Cardiac muscle cell (in vitro differentiated cells and primary cell): ENCODE measurements around the gene NES. TPM values are rescaled to one million over a fixed set of nuclear protein-coding genes. Genes with fewer than 3 reads are reported as not detected.

Source experiments
- DNase-seq, 2 donors: peaks; one replicate each; pipeline versions ENCODE4 v3.0.0 to v3.0.0-alpha.2; 2010 to 2017; ENCODE audit warnings: low read depth in 1 of 2, low spot score in 1 of 2
- H3K27ac ChIP-seq: fragments of 200-600 bp; sonication (generic); 2 replicates; pipeline ENCODE4 v1.5.1; 2016
- H3K27me3 ChIP-seq: fragments of 200-600 bp; sonication (generic); 2 replicates; pipeline ENCODE4 v1.6.0; 2016; ENCODE audit warnings: control low read depth
- H3K36me3 ChIP-seq: fragments of 200-600 bp; sonication (generic); 2 replicates; pipeline ENCODE4 v1.5.1; 2016; ENCODE audit warnings: control low read depth
- H3K4me1 ChIP-seq: fragments of 200-600 bp; sonication (generic); 2 replicates; pipeline ENCODE4 v1.8.1; 2017; ENCODE audit warnings: low read depth, mild to moderate bottlenecking, mixed run types
- H3K4me3 ChIP-seq: fragments of 200-600 bp; sonication (generic); 2 replicates; pipeline ENCODE4 v1.5.1; 2016; ENCODE audit warnings: mild to moderate bottlenecking
- H3K9me3 ChIP-seq: fragments of 200-600 bp; sonication (generic); 2 replicates; pipeline ENCODE4 v1.5.1; 2017; ENCODE audit warnings: low read depth, mild to moderate bottlenecking, control low read depth
- CTCF ChIP-seq: IDR thresholded peaks from 2 replicates; pipeline ENCODE4 v1.5.1; 2012; ENCODE audit warnings: low read depth, mild to moderate bottlenecking, low read length
- polyA plus RNA-seq: library from polyadenylated mRNA; unstranded; fragments of >200 nt; fragmentation: Nextera tagmentation; extraction: Ambion mirVana; gene quantifications from 2 replicates; pipeline ENCODE4 v1.2.1, GENCODE V29; 2016
- total RNA-seq: library from RNA; depleted of rRNA; stranded (reverse); fragments of >200 nt; gene quantifications from 2 replicates; pipeline ENCODE4 v1.2.3, GENCODE V29; 2016

The NES gene
- total and polyA plus RNA-seq, 2 experiments from 2014 or later: 86.5 to 391 TPM

- H3K9me3 ChIP-seq: no peaks in the 10 kb centered on the region
- no peak for DNase-seq
- H3K4me1 ChIP-seq: peaks cover 50% of the 10 kb centered on the region
- H3K36me3 ChIP-seq: no peaks in the 10 kb centered on the region
- no peak for TF ChIP-seq CTCF
- H3K27me3 ChIP-seq: no peaks in the 10 kb centered on the region
- H3K4me3 ChIP-seq: no peak overlapping the region
- H3K27ac ChIP-seq: peak overlapping the region; percentile 89
Observed at GRCh38 chr1:156691191-156691590, 14.0 kb upstream of the NES start.

- Histone ChIP-seq H3K27ac (peak overlapping the region; percentile 89), H3K36me3 (no peaks in the 10 kb centered on the region), H3K9me3 (no peaks in the 10 kb centered on the region), H3K4me1 (peaks cover 50% of the 10 kb centered on the region), H3K27me3 (no peaks in the 10 kb centered on the region), H3K4me3 (no peak overlapping the region)
- no peak for DNase-seq
- no peak for TF ChIP-seq CTCF
Observed at GRCh38 chr1:156690675-156691036, 13.4 kb upstream of the NES start.

- Histone ChIP-seq H3K27me3 (no peaks in the 10 kb centered on the region), H3K4me1 (peaks cover 50% of the 10 kb centered on the region), H3K9me3 (no peaks in the 10 kb centered on the region), H3K27ac (peak overlapping the region; percentile 89), H3K36me3 (no peaks in the 10 kb centered on the region), H3K4me3 (peak overlapping the region; percentile 24)
- no peak for TF ChIP-seq CTCF
- peak; percentile 53 to 68 for DNase-seq
Observed at GRCh38 chr1:156689953-156690674, 12.9 kb upstream of the NES start.

GRCh38 chr1:156689035-156689952 is 12.1 kb upstream of the NES start:
- Histone ChIP-seq H3K36me3 (no peaks in the 10 kb centered on the region), H3K9me3 (no peaks in the 10 kb centered on the region), H3K4me1 (peaks cover 45% of the 10 kb centered on the region), H3K27ac (peak overlapping the region; percentile 89), H3K27me3 (no peaks in the 10 kb centered on the region), H3K4me3 (peak overlapping the region; percentile 24)
- TF ChIP-seq CTCF: peak; percentile 92
- DNase-seq: peak; percentile 91 to 93

GRCh38 chr1:156684227-156684782 is 7.1 kb upstream of the NES start:
- H3K27me3 ChIP-seq: no peaks in the 10 kb centered on the region
- H3K36me3 ChIP-seq: no peaks in the 10 kb centered on the region
- no peak overlapping the region for H3K27ac ChIP-seq
- DNase-seq: peak in 1 of 2 donors; percentile 37
- H3K9me3 ChIP-seq: no peaks in the 10 kb centered on the region
- no peak for TF ChIP-seq CTCF
- no peak overlapping the region for H3K4me3 ChIP-seq
- H3K4me1 ChIP-seq: no peaks in the 10 kb centered on the region
